Measurements from ENCODE around the gene CAMTA1.
"Not testable (repeated sequence)": the region's sequence is repeated elsewhere in the genome, so short reads cannot be mapped to it uniquely, and the experiment has no call there.

Gene CAMTA1

DNA sequence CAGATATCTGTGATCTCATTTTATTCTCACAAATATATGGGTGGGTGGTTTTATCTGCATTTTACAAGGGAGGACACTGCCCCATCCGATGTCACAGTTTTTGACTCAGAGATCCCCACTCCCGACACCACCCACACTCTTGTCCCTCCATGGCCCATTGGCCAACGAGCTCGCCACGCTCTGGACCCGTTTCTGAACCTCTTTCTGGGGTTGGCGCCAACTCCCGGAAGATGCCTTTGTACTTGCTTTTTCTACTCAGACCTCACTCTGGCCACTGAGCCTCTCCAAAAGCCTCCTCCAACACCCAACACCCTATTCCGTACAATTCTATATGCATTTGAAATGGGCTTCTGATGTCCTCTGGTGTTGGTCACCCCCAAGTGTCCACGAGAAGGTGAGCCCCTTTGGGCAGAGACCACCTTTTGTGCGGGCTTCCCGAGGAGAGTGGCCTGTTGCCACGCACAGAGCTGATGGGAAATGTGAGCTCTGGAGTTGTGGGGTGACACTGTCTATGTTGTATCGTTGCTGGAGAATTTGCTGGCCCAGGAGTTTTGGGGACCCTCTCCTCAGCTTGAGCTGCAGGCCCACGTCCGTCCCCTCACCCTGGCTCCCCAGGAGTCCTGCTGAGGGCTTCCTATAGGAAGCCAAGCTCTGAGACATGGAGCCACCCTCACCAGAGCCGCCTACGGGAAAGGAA, 618.9 kb downstream of the CAMTA1 start:
- no peak for DNase-seq

DNA sequence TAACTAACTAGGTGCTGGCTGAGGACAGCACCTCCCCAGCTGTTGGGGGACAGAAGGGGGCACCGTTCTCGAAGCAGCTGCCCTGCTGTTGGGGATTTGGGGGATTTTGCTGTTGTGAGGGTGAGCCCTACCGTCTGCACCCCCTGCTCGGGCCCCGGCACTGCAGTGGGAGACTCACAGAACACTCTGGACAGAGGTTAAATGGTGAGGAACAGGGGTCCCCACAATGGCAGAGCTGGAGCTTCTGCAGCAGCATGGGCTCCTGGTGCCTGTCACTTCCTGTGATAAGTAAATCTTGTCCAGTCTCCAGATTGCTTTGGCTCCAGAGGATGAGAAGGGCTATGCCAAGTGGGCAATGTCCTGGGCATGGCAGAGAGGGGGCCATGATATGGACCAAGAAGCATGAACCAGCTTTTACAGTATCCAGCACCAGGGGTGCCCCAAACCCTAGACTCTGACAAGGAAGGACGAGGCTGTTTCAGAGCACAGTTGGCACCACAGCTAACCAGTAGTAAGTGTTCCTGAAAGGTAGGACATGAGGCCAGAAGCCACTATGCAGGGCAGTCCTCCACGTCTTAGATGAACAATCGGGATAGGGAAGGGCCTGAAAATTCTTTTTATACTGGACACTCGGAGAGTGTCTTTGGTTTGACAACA, 620.7 kb downstream of the CAMTA1 start:
- DNase-seq, result no peak

DNA sequence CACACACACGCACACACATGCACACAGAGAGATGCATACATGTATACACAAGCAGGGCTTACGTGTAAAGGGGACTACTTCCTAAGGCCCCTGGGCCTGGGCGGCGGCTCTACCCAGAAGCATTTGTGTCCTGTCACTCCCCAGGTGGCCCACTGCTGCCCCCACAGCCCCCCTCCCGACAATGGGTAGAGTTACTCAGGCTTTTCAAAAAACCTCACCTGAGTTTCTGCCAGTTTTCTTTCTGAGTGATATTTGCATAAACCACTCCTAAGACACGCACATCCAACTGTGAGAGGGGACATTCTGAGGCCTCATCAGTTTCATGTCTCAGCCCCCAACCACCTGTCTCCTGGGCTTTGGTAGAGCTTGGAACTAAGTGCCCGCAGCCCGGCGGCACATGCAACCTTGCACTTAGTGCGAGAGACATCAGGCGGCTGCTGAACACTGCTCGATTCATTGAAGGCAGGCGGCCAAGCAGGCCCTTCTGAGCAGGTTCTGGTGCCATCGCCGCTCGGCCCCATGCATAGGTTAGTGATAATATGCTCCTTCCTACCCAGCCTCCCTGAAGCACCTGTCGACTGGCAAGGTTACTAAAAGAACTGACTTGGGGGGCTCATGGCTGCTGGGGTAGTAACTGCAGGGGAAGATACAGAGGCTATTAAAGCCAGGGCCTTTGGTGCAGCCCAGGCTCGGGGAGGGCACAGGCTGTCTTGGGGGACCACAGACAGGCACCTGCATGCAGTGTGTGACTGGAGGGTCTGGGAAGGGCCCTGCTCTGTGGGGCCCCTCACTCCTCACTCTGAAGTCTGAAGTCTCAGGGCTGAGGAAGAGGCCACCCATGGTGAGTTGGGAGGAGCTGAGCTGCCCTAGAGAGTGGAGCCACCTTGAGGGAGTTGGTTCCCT, 621.6 kb downstream of the CAMTA1 start:
- no peak for DNase-seq

DNA sequence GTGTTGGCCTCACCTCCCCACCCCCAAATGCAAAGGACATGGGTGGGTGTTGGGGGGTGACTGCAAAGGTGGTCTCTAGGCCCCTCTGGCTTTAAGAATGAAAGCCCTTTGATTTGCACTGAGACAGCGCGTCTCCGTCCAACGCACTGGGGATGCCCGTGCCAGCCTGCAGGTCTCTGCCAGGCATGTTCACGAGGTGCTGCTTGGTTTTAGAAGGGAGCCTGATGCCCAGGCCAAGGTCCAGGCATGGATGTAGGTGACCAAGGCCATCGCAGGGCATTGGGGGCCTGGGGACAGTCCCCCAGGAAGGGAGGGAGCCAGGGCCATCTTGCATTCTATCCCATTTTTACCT, 622.3 kb downstream of the CAMTA1 start:
- no peak for DNase-seq

DNA sequence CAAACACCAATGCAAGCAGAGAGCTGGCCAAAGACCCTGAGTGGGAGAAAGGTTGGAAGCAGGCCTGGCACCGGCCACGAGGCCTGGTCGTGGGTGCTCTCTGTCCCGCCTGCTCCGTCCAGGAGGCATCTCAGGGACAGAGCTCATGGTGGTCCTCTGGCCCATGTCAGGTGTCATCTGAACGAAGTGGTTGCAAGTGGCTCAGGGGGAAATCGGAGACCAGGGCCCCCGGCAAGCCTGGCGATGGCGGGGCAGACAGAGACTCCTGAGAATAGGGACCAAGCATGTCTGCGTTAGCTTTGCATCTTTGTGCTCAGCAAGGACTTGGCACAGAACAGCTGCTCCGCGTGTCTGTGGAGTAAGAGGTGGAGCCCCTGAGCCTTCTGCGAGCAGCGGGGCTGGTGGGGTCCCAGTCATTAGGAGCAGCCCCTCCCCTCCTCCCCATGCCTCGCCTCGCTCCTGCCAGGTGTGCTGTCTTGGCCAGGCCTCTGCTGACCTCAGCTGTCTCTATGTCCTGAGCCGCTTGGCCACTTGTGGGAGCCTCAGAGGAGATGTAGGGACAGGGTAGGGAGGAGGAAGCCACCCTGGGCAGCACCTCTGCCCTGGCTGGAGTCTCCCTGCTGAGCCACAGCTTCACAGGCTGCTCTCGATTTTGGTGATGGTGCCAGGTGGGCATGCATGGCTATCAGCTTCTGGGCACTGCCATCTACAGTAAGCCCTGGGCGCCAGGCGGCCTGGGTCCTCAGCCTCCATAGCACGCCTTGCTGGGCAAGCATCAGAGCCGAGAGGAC, 622.9 kb downstream of the CAMTA1 start:
- DNase-seq, result no peak

DNA sequence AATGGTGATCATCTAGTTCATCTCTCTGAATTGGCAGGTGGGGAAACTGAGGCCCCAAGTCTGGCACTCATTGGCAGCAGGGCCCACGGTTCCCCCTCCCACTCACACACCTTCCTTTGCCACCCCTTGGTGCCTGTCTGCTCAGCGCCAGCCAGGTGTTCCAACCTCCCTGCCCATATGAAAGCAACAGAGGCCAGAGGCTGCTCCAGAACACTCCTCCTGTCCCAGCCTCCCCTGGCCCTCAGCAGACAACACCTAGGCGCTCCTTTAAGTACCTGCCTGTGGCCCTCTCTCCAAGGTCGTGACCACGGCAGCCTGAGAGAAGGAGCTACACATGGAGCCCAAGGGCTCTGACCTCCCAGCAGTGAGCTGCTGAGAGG, 623.5 kb downstream of the CAMTA1 start:
- DNase-seq, result no peak

DNA sequence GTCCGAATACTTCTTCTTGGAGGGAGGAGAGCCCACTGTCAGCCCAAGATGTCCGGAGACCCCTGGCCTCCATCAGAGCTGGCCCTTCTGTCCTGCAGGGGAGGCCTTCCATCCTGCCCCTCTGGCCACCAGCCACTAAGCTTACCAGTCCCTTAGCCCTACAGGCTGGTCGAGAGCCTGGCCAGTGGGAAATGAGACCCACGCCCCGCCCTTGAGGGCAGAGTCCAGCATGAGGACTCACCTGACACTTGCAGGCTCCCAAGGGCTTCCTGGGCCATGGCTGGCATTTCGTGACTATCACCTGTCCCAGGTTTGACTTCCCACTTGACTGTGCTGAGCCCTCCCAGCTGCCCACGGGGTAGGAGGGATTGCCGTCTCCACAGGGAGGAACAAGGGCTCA, 624.0 kb downstream of the CAMTA1 start:
- no peak for DNase-seq

DNA sequence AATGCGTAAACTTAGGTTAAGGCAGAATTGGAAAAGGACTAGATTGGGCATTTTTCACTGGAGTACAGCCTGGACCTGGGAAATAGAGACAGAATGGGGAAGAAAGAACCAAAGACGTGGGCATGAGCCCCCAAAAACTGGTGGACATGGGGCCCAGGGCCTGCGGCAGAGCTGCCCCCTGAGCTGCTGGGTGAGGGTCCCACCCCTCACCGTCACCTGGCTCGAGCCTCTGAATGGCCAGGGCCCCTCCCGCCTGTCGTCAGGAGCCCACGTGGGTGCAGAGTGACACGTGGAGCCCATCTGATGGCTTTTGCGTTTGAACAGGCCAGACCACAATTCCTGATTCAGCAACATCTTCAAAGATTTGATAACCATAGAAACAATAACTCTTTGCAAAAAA, 624.9 kb downstream of the CAMTA1 start:
- no peak for DNase-seq

DNA sequence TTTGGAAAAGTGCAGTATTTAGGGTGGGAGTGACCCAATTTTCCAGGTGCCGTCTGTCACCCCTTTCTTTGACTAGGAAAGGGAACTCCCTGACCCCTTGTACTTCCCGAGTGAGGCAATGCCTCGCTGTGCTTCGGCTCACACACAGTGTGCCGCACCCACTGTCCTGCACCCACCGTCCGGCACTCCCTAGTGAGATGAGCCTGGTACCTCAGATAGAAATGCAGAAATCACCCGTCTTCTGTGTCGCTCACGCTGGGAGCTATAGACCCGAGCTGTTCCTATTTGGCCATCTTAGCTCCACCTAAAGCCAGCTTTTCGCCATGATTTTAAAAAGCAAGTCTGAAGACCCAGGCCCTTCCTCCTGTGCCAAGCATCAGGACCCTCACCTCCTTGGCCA, 632.4 kb downstream of the CAMTA1 start:
- DNase-seq, result not testable (repeated sequence)

DNA sequence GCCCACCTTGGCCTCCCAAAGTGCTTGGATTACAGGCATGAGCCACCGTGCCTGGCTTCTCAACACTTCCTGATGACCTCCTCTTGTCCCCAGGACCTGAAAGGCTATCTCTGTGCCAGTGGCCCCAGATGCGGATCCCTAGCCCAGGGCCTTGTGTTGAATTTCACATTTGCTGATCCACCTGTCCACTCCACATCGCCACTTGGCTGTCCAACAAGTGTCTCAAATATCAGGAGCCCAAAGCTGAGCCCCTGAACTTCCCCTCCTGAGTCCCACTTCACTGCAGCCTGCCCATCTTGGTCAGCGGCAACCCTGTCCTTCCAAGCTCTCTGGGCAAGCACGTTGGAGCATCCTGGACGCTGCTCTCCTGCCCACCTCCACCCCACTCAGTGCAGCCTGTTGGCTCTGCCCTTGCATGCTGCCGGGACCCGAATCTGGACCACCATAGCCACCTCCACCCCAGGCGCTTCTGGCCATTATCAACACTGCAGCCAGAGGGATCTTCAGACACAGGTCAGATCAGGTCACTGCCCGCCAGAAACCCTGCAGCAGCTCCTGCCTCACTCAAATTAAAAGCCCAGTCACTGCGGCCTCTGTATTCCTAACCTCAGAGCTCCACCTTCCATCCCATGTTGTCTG, 633.3 kb downstream of the CAMTA1 start:
- DNase-seq, result no peak

DNA sequence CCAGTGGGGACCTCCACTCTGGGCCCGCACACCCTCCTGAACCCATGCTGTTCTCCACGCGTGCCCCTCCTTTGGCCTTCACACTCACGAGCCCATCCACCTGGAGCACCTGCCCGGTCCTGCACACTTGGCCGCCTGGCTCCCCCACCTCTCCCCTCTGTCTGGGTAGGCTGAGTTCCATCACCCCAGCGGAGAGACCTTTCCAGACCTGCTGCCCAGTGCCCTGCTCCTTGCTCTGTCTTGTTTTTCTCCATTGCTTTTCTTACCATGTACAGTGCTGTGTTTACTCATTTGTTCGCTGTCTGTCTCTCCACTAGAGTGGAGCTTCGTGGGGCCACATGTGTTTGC, 634.8 kb downstream of the CAMTA1 start:
- DNase-seq, result no peak

DNA sequence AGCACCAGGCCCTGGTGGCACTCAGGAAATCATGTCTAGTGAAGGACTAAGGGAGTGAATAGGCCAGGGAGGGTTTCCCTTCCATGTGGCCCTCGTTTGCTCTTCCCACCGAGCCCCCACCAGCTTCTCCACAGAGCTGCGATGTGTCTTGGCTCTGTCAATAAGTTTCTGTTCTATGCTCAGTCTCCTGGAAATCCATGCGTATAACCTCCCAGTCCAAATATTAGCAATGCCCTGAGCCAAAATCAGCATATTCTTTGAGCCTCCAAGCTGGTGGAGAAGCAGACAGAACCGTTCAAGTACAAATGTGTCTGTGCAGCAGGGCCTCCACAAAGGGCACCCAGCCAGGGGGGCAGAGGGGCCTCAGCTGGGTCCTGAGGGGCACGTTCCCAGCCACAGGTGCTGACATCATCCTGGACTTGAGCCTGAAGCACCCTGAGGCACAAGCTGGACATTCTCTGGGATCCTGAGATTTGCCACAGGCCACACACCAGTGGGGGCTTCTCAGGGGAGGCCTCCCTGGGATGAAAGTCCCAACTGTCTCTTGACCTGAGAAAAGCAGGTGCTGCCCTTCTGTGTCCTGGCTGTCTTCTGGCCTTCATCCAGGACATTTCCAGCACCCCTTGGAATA, 635.3 kb downstream of the CAMTA1 start:
- DNase-seq, result no peak

DNA sequence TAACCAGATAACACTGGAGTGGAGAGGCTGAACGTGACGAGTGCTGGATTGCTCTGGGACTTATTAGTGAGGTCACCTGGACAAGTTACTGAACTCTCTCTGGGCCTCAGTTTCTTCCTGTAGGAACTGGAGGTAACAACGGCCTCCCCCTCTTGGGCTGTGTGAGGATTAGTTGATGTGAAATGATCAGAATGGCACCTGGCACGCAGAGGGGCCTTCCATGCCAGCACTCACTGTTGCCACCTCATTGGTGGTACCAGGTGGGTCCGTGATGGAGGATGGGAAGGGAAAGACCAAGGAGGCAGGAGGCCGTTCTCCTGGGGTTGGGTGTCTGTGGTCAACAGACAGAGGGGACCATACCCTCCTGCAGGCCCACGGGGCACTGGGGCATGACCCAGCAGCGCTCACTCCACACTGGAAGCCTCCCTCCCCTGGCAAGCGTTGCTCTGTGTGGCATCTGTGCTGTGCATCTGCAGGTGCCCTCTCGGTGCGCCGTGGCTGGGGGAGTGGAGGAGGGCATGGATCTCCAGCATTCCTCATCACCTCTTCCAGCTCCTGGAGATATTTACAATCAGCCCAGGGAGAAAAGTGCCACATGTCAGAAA, 636.3 kb downstream of the CAMTA1 start:
- no peak for DNase-seq

DNA sequence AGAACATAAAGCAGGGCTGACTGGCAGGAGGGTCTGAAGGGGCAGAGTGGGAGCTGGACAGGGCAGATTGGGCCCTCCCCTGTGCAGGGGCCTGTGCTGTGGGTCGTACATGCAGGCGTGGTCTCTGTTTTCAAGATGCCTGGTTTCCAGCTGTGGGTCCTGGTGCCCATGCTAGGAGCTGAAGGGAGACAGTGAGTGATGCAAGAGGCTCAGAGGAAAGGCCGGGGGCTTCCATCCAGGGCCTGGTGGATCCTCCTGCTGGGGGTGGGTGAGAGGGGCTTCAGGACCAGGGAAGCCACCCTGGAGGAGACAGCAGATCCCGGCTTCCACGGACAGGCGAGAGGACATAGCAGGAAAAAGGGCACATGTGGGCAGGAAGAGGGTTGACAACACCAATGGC, 636.8 kb downstream of the CAMTA1 start:
- DNase-seq, result no peak

DNA sequence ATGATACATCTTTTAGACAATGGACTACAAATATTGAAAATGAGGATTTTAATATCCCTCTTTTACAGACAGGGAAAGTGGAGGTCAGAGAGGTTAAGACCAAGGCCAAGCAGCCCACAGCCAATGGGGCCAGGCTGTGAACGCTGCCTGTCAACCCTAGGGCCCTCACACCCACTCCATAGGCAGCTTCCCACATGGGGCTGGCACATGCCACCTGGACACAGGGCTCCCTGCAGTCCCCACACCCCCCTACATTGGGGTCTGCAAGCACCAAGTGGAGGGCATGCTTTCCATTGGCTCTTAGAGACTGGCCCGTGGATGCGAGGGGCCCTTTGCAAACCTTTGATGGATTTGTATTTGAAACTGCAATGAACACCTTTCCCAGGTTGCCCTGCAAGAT, 637.3 kb downstream of the CAMTA1 start:
- DNase-seq, result no peak

DNA sequence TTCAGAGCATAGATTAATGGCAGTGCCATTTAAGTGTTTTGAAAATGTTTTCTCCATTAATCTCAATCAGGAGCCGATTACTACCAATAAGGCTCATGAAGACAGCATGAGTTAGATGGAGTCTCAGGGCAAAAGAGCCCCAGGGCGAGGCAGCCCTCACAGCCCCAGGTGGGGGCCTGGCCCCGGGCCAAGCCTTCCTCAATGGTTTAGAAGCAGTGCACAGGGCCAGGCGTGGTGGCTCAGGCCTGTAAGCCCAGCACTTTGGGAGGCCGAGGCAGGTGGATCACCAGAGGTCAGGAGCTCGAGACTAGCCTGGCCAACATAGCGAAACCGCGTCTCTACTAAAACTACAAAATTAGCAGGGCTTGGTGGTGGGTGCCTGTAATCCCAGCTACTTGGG, 637.7 kb downstream of the CAMTA1 start:
- DNase-seq, result no peak

DNA sequence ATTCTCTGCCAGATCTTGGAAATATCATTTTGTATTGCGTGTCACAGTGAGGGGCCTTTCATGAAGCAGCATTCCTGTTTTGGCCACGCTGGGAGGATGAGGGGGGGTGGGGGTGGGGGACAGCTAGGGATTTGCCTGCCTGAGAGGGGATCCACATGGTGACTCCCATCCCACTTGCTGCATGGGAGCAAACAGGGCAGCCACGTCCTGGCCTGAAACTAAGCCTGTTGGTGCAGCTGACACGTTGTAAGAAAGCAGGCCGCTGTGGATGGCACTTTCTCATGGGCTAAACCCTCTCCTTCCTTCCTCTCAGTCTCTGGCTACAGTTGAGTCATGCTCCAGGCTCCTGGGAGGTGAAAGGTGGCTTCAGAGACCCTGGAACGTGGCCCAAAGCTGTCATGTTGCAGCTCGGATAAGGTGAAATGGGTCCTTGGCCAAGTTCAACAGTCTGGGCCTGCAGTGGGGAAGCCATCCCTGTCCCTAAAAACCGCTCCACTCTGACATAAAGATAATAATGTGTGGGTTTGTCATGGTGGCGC, 639.2 kb downstream of the CAMTA1 start:
- DNase-seq, result no peak

DNA sequence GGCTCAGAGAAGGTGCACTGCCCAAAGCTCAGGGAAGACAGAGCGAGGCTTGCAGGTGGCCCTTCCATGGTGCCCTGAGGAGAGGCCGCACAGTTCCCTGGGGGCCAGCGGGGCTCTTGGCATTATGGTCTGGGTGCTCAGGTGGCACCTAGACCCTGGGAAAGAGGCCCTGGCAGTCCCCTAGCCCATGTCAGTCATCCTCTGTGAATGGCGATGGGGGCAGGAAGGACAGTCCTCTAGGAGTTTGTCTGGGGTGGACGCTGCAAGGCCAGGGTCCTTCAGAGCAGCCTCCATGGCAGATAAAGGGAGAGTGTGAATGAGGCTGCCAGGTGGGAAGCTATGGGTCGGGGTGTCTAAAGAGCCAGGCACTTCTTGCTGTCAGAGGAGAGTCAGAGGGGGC, 640.0 kb downstream of the CAMTA1 start:
- DNase-seq, result no peak

DNA sequence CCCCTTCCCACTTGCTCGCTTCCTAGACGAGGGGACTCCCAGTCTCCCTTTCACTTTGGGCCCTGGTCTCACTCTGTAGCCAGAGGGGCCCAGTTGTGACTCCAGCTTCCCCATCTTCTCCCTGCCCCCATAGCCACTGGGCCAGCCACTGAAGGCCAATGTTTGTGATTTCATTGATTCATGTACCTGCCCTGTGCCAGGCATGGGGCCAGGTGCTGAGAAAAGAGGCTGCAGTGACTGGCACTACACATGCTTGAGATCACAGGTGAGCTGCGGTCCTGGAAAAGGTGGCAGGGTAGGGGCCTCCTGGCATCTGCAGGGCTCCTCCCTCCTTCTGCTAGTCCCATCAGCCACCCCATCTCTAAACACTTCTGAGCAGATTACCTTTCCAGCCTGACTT, 640.5 kb downstream of the CAMTA1 start:
- no peak for DNase-seq

DNA sequence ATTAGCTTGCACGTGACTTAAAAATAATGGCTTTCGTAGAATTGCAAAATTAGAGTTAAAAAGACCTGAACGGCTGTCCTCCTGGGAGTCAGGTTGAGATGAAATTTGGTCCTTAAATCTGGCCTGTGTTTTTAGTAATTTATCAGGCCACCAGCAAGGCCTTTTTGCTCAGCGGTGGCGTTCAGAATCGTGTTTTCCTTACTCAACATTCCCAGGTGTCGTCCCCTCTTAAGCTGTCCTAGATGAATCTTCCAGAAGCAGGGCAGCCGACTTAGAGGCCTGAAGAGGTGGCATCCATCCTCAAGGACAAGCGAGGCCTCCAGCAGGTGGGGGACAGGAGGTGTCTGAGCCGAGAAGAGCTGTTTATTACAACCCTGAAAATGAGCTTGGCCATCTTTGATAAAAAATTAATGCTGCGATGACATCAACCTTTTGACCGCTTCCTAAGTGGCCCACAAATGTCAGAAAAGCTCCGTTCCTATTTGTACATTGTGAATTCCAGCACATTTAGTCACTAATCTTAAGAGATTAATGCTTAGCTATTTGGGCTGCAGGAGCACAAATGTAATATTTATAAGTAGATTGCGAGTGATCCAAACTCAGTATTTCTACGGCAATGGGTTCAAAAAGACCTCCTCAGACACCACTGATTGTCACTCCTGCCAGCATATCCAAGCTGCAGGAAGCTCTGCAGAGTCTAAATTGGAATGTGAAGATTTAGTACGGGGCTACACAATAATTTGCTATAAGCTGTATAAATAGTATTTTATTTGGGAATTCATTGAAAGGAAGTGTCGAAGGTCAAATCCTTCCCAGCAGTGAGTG, 641.7 kb downstream of the CAMTA1 start:
- no peak for DNase-seq

Measured in activated naive CD4-positive, alpha-beta T cell (primary cell).